Mucosa of gallbladder (tissue), 1 donor: ENCODE data around the gene ARMS2. TPM values are rescaled to one million over a fixed set of nuclear protein-coding genes. Genes with fewer than 3 reads are reported as not detected.

Experiments used
- DNase-seq: peaks from one replicate; pipeline ENCODE4 v3.0.0-alpha.2; 2020; ENCODE audit warnings: low spot score
- total RNA-seq: library from RNA; stranded (reverse); gene quantifications from one replicate; pipeline ENCODE4 v1.2.1, GENCODE V29; 2021
- donor health status: DM: no; HTN: no; CAD: no.

ARMS2 gene
- total RNA-seq, 1 donor from 2014 or later = not detected

DNA sequence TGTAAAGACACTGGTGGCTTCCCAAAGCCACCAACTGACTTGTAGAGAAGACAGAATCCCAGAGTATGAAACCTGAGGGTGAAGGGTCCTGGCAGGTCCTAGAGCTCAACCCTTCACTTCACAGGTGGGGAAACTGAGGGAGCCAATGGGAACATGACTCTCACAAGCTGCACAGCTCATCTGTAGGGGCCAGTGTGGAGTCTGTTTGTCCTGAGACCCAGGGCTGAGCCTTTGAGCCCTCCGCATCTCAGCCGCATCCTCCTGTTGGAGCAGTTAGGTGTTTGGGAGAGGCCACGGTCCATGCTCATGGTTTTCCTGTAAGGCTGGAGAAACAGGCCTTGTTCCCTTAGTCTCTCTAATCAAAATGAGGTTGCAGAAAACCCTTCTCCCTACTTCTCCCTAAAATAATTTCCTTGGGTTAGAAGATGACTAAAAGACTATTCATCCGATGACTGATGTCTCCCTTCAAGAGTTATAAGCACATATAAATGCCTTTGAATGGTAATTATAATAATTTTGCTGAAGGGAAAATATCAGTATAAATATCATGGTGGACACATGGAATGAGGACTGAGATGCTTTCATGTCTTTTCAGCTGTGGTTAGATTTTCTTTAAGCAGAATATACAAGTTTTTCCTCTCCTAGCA lies 17.2 kb downstream of the ARMS2 start:
- DNase-seq = no peak

DNA sequence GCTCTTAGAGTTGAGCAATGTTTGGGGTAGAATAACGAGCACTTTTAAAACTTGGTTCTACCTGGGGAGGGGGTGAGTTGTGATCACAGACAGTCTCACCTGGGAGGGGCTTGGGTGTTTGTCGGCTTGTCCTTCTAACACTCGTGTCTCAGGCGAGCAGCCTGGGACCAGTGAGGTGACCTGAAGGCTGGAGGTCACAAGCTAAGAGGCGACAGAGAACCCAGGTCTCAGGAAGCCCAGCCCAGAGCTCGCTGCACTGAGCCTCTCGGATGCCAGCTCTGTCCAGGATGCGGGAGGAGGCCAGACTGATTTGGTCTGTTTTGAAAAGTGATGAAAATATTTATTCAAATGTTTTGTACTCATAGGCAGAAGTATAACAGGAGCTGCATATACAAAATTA lies 18.7 kb downstream of the ARMS2 start:
- DNase-seq = no peak

DNA sequence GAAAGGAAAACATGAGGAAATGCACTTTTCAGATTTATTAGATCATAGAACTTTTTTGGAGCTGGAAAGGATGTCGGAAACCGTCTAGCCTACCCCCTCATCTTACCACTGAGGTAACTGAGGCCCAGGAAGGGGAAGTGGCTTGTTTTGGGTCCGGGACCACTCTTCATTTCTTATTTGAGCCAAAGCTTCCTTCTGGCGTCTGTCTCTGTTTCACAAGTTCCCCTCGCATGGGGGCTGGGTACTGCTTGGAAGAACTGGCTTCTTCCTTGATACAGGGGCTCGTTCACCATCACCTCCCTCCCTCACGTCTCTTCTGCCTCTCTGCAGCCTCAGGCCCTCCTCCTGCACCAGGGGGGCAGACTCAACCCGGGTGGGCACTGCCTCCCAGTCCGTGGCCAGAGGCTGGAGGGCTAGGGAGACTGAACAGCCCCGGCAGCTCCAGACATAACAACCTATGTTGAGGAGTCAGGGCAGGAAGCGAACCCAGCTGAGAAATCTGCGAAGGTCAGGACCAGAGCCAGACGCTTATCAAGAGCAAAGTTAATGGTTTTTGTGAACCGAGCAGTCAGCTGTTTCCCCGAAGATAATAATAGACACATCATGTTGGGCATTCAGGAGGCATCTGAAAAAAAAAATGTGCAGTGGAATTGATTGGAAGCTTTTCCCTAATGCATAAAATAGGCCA lies 19.8 kb downstream of the ARMS2 start:
- DNase-seq = no peak

DNA sequence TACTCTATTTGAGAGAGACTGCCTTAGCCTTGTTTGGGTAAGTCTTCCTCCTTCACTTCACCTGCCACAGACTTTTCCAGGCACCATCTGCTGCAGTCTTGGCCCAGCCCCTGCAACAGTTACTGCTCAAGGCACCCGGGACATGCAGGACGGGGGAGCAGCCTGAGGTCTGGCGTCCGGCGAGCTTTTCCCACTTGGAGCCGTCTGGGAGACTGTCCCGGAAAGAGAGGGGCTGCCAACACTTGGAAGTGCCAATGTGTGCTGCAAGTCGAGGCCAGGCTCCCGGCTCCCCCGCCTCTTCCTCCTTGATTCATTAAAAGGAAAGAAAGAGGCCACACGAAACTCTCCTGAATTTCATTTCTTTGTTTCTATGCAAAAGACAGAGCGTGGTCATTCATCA lies 20.6 kb downstream of the ARMS2 start:
- DNase-seq = no peak

DNA sequence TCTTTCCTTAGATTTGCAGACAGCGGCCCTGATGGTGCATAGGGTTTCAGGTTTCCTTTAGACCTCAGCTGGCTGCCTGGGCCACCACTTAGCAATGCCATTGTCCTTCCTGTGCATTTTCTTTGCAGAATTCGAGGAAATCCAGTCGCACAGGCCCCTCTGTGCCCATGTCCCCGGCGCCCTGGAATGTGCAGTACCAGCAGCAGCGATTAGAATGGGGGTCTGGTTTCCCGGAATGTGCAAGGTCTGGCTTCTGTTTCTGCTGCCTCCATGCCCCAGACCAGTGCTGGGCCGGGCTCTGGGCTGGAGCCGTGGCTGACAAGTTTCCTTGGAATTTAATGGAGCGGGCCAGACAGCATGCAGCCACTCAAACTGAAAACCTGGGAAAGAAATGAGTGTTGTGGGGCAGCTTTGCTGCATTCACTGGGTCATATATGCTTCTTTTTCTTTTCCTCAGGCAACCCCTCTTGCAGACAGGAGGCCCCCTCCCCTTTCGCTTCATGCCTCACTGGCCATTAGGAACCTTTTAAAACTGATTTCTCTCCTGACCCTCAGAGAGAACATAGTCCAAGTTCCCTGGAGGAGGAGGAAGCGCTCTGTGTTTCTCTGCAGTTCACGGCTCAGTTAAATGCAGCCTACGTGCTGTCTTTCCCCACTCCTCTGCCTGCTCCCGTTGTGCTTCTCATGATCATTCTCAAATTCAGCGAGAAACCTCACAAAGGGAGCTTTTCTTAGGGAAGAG lies 21.3 kb downstream of the ARMS2 start:
- no peak for DNase-seq

DNA sequence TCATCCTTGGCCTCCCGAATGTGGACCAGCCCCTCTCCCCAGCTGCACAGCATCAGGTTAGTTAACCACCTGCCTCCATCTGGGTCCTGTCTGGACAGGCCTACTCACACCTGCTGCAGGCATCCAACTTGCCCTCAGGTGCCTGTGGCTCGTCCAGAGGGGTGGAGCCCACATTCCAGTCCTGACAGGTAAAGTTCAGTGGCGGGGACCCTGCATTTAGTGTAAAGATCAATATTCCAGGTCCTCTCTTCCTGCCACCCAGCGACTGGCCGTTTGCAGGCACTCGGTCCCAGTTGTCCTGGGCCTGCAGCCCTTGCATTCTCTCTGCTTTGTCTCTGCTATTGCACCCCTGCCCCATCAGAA lies 21.9 kb downstream of the ARMS2 start:
- no peak for DNase-seq

DNA sequence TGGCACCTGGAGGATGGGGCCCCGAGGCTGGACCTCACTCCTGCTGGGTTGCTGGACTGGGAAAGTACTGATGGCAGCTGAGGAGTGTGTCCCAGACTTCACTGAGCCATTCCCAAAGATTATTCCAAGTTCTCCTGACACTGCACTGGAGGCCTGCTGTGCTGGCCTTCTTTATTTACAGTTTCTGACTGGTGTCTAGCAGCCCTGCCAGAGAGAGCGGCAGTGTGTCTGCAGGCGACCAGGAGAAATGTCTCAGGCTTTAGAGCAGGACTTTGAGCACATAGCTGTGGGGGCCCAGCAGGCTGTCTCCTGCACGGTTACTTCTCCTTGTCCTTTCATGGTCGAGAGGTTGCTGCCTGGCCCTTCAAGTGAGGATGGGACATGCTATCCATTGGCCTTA lies 23.0 kb downstream of the ARMS2 start:
- no peak for DNase-seq

DNA sequence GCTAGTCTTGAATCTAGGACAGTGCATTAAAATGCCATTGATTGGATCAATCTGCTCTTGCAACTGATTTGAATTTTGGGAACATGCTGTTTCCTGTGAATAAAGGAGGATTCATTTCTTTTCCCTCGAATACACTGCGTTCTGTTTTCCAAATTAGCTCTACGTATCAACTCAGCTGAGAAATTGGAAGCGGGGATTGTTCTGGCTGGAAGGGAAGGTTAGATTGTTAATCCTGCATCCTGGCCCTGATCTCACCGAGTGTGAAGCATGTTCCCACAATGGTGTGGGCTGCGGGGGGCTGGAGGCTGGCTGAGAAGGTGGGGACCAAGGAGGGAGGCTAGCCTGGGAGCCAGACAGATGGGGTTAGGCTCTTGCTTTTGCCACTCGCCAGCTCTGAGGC lies 24.5 kb downstream of the ARMS2 start:
- DNase-seq = no peak

DNA sequence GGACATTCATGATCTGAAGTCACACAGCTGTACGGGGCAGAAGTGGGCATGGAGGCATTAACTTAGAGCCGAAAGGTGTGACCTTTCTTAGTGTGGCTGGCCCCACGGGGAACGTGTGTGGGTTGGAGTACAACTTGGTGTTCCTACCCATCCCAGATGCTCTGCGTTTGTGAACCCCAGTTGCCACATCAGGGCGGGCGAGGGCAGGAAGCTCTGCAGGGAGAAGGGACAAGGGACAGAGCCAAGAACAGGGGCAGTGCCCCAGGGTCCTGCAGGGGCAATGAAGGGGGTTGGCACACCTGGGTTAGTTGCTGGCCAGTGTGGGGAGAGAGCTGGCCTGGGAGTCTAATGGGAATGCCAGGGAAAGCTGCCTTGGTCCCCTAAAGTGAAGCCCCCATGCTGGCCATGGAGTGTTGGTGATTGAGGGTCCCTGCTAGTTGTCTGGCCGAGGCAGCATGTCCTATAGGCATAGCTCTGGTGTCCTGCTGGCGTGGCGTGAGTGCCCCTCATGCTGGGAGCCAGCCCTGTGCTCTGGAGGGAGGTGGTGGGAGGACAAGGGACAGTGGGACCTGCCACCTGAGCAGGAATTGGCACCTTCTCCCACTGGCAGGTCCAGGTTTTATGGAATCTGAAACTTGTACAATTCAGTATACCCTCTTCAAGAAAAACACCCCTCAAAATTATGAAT lies 25.8 kb downstream of the ARMS2 start:
- no peak for DNase-seq

DNA sequence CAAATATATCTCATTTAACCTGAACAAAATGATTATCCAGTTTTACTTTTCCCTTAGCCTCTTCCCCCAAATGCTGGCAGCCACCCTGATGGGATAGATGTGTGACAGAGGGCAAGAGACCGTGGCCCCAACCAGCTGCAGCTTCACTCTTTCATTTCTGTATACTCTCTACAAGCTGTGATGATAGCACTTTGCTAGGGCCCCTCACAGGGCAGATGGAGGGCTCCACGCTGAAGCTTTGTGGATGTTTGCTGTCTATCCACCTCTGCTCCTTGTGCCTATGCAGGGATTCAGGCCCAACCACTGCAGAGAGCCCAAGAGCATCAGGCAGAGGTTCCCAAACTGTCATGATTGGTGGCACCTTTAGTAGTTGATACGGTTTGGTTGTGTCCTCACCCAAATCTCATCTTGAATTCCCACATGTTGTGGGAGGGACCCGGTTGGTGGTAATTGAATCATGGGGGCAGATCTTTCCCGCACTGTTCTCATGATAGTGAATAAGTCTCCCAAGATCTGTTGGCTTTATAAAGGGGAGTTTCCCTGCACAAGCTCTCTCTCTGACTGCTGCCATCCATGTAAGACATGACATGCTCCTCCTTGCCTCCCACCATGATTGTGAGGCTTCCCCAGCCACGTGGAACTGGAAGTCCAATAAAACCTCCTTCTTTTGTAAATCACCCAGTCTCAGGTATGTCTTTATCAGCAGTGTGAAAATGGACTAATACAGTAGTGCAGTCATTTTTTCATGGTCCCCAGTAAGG lies 27.0 kb downstream of the ARMS2 start:
- DNase-seq = no peak

DNA sequence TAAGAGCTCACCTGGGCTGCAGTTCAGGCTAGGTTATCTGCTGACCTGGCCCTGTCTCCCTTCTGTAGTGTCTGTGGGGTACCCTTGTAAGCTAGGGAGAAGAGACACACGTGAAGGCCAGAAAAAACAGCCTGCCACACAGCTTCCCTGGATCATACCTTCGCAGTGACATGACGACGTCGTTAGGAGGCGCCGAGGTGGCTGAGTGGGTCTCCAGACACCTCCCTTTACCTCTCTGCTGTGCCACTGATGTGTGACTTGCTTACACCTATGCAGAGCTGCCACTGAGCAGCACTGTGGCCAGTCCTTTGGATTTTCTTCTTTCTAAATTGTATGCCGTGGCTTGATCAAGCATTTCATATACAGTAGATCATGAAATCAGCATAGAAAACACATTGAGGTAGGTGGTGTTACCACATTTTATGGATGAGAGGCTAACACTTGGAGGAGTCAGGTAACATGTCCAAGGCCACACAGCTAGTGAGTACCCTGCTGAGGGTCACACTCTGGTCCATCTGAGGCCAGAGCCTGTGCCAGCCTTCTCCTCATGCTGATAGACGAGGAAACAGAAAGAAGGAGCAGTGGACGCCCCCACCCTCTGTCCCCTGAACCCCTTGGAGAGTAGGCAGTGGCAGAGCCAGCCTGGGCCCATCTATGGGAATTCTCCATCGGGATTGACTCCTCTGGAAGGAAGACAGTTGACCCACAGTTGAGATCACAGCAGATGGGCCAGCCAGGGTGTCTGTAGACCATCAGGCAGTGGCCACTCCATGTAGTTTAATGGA lies 30.0 kb downstream of the ARMS2 start:
- no peak for DNase-seq

DNA sequence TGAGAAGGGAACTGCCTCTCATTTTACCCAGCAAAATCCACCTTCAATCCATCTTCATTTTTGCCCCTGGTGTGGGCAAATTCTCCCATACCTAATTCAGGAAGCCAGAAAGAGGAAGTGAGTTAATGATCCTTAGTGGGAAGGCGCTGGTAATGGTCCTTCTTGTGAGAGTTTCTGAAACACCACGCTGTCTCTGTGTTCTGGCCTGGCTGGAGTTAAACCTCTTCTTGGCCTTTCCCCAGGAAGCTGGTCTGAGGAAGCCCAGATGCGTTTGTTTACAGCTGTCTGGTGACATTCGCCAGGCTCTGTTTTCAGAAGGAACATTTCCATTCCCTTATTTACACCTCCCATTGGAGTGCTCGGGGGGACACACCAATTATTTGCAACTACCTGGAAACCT lies 31.2 kb downstream of the ARMS2 start:
- DNase-seq = peak; percentile 61

DNA sequence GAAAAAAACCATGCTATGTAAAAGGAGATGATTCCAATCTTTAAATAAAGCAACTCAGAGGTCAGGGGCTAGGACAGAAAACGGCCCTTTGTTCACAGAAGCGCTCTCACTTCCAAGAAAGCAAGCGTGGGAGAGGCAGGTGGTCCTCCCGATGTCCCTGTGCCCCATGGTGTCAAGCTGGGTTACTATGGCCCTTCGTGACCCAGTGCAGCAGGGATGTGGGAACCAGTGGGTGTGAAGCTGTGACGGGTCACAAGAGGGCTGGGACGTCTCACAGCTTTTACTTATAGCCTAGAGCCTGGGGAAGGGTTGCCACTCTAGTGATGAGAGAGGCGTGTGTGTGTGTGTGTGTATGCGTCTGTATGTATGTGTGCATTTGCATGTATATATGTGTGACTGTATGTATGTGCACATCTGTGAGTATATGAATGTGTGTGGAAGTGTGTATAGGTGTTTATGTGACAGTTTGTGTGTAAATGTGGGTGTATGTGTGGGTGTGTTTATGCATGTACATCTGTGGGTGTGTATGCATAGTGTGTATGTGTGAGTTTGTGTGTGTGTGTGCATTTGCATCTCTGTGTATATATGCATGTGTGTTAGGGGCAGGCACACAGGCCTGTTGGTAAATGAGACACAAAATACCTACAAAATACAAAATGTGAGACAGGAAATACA lies 32.1 kb downstream of the ARMS2 start:
- DNase-seq = no peak

DNA sequence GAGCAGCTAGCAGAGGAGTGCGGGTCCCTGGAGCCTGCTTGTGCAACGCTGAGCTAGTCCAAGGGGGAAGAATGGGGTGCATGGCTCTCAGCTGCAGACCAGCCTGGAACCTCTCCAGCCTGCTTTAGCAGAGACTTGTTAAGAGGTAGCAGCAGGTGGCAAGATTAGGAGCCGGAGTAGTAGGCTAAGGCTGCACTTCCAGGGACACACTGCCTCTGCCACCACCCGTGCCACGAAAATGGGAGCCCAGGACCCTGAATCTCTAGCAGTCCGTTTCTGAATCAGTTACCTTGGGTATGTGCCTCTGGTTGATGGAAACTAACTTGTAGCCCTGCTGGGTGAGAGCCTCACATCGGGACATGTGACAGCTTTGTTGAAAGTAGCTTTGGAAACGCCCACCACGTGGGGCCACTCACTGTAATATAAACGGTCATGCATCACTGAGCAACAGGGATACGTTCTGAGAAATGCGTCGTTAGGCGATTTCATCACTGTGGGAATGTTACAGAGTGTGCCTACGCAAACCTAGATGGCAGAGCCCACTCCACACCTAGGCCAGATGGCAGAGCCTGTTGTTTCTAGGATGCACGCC lies 32.8 kb downstream of the ARMS2 start:
- no peak for DNase-seq

DNA sequence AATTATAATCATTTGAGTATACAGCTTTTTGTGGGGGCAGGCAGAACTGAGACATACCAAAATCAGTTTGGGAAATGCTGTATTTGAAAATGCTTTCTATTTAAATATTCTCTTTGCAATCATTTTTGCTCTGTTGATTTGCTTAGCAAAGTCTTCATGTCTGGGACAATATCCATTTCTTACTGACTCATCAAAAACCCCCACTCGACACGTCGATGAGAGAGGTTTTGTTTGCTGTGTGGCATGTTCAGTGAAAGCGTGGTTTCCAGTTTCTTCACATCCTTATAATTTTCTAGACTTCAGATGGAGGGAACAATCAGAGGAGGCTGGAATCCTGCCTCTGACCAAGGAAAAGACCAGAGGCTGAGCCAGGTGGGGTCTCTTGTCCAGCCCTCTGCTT lies 35.8 kb downstream of the ARMS2 start:
- DNase-seq = no peak

DNA sequence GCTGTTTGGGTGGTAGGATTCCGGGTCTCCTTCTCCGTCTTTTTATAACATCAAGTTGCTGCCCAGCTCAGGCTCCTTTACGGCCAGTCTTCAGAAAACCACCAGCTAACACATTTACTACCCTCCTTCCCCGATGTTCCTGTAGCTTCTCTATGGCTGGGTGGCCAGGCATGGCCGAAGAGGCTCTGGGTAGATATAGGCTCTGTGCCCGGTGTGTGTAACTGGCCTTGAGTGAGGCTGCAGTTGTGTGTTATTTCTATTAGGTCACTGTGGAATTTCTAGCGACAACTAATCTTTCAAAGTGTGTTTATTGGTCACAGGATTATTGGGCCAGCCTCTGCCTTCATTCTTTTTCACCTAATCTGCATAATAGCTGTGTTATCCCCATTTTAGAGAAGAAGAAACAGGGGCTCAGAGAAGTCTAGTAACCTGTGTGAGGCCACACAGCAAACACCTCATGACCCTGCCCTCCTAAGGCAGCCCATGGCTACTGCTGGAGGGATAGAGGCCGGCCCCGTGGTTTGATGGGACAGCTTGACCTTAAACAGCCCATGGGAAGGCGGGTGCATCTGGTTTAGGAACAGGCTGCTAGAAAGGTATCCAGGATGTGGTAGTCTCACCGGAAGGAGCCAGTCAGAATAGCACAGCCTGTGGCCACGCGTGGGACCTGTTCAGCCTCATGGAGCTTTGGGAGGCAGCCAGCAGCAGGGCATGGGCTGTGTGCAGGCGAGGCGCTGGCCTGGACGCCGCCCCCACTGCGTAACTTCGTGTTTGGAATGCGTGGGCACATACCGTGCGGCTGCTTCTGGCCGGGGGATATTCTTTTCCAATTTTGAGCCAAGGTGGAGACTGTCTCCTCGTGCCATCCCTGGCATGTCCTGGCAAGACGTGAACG lies 36.6 kb downstream of the ARMS2 start:
- DNase-seq = peak; percentile 75

DNA sequence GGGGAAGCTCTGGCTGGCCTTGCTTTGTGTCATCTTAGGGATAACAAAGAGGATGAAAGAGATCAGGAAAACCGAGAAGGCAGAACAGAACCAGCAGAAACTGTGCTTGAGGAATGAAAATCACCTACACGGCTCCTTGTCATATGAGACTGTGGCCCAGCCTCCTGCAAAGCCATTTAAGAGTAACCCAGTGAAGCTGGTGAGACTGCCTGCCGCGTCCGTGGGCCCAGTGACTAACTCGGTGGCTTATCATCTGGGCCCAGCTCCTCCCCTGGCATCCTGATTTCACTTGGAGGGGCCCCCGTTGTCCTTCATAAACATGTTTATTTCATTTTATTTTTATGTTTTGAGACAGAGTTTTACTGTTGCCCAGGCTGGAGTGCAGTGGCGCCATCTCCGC lies 37.6 kb downstream of the ARMS2 start:
- DNase-seq = no peak

DNA sequence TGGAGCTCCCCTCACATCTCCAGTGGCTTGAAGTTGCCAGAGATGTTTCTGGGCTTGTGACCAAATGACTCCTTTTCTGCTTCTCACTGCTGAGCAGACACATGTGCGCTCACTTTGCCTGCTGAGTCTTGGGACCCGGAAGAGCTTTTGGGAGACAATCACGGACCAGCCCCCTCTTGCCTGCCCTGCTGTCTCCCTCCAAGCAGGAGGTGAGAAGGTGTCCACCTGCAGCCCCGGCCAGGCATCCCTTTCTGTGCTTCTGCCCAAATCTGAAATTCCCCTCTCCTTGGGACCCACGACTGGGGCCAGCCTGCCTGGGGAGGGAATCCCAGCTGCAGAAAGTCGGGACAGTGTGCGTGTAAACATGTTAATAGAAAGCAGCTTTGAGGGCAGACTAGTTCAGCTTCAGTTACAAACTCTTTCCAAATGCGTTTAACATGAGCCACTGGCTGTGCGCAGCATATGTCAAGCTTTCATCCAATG lies 38.6 kb downstream of the ARMS2 start:
- DNase-seq = peak; percentile 59

DNA sequence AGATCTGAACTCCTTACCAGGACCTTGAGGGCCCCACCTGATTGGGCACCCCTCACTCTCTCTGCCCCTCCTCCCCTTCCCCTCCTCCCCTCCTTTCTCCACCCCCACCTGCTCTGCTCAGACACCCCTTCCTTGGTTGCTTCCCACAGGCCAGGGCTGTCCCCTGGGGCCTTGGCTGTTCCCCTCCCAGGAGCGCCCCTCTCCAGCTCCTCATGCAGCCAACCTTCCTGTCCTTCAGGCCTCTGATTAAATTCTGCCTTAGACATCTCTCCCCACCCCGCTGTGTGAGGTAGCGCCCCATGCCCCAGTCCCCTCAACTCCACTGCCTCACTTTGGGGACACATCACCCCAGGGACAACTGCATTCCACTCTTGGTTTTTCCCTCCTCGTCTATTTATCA lies 39.3 kb downstream of the ARMS2 start:
- DNase-seq = no peak
